Measurements from ENCODE around the gene HLA-G. TPM values are rescaled to one million over a fixed set of nuclear protein-coding genes. Genes with fewer than 3 reads are reported as not detected.

HLA-G gene
- total and polyA plus RNA-seq, 2 donors (not counting 3 experiments of a cell fraction or from before 2014, with no cell fraction given), result 0.24 TPM; not detected in 1

- CTCF ChIA-PET, result interaction anchor here (1.1 to 1.5 kb wide), 2 partner anchors 71 to 156 kb away, joined by 4 to 5 read pairs; no protein-coding TSS in a partner anchor
- BruUV-seq (replicated peaks), result no TSS peak
- POLR2A ChIA-PET, result no interaction called here
- dilution Hi-C loops (cut with MboI; ENCODE audit: extremely low pct_ligation_motif_present, low sequenced_read_pairs) (no loop called here), intact Hi-C loops (cut with micrococcal nuclease) (no loop called here)
- H3K4me1 ChIP-seq (ENCODE audit: control insufficient read depth, extremely low read depth, insufficient read depth, low read length), result no peaks in the 10 kb centered on the region
- no peaks in the 10 kb centered on the region for H3K9me3 ChIP-seq (replicated peaks; ENCODE audit: control insufficient read depth, insufficient read depth, low read length)
- no peak overlapping the region for H2AFZ ChIP-seq (ENCODE audit: low read depth, low read length)
- FAIRE-seq (no peak), DNase-seq (ENCODE audit: low read depth, low spot score) (no peak)
- no peak overlapping the region for H3K4me2 ChIP-seq (ENCODE audit: insufficient read depth, low read length)
- no peaks in the 10 kb centered on the region for H3K36me3 ChIP-seq (ENCODE audit: control insufficient read depth in 2 of 2, extremely low read depth in 1 of 2, insufficient read depth in 2 of 2, low read length in 2 of 2)
- no peak overlapping the region for H3K9ac ChIP-seq (replicated peaks; ENCODE audit: extremely low read depth, insufficient read depth, low read length)
- no peaks in the 10 kb centered on the region for H3K9me1 ChIP-seq (replicated peaks; ENCODE audit: control insufficient read depth, extremely low read depth, insufficient read depth, low read length)
- no peaks in the 10 kb centered on the region for H3K79me2 ChIP-seq (ENCODE audit: control insufficient read depth, insufficient read depth, low read length)
- H3K27ac ChIP-seq (ENCODE audit: insufficient read depth, low read depth, low read length), result no peak overlapping the region
- no peak overlapping the region for H3K4me3 ChIP-seq (replicated peaks in 1 of 3; ENCODE audit: insufficient read depth in 1 of 3, low read depth in 1 of 3, low read length in 3 of 3)
- TF ChIP-seq POLR2A (IDR thresholded peaks at IDR 0.05; ENCODE audit: low read depth, low read length) (no peak), FOS (IDR thresholded peaks at IDR 0.05; ENCODE audit: borderline replicate concordance, insufficient read depth, low read length) (no peak)
- peaks cover 6 to 25% of the 10 kb centered on the region in 2 experiments for H3K27me3 ChIP-seq (ENCODE audit: control insufficient read depth in 2 of 2, insufficient read depth in 2 of 2, low read length in 2 of 2)
- no peaks in the 10 kb centered on the region for H4K20me1 ChIP-seq (replicated peaks; ENCODE audit: control insufficient read depth, extremely low read depth, insufficient read depth, low read length)
Measured at GRCh38 chr6:29809249-29809648, 18.4 kb upstream of the HLA-G start.

GRCh38 chr6:29810371-29810770 is 17.3 kb upstream of the HLA-G start:
- DNase-seq (ENCODE audit: low read depth, low spot score), result no peak
- BruUV-seq (replicated peaks), result no TSS peak
- dilution Hi-C loops (cut with MboI; ENCODE audit: extremely low pct_ligation_motif_present, low sequenced_read_pairs), result no loop called here
- H3K9ac ChIP-seq (replicated peaks; ENCODE audit: extremely low read depth, insufficient read depth, low read length), result no peak overlapping the region
- TF ChIP-seq JUN (IDR thresholded peaks at IDR 0.05; ENCODE audit: borderline replicate concordance, insufficient read depth, insufficient read length, low read depth) (no peak), FOS (IDR thresholded peaks at IDR 0.05; ENCODE audit: borderline replicate concordance, insufficient read depth, low read length) (no peak), MYC (IDR thresholded peaks at IDR 0.05; ENCODE audit: low read depth, low read length) (no peak), EZH2 (IDR thresholded peaks at IDR 0.05; ENCODE audit: borderline replicate concordance, low read depth, low read length, severe bottlenecking) (no peak), POLR2AphosphoS5 (IDR thresholded peaks at IDR 0.05; ENCODE audit: insufficient read depth, low read depth, low read length) (no peak), GATA2 (IDR thresholded peaks at IDR 0.05; ENCODE audit: insufficient read depth, insufficient read length, low read depth, low read length) (no peak), POLR2A (IDR thresholded peaks at IDR 0.05; ENCODE audit: low read depth, low read length) (no peak), MAX (IDR thresholded peaks at IDR 0.05; ENCODE audit: insufficient read depth, insufficient read length) (no peak)
- TF ChIP-seq, protein P1, sequence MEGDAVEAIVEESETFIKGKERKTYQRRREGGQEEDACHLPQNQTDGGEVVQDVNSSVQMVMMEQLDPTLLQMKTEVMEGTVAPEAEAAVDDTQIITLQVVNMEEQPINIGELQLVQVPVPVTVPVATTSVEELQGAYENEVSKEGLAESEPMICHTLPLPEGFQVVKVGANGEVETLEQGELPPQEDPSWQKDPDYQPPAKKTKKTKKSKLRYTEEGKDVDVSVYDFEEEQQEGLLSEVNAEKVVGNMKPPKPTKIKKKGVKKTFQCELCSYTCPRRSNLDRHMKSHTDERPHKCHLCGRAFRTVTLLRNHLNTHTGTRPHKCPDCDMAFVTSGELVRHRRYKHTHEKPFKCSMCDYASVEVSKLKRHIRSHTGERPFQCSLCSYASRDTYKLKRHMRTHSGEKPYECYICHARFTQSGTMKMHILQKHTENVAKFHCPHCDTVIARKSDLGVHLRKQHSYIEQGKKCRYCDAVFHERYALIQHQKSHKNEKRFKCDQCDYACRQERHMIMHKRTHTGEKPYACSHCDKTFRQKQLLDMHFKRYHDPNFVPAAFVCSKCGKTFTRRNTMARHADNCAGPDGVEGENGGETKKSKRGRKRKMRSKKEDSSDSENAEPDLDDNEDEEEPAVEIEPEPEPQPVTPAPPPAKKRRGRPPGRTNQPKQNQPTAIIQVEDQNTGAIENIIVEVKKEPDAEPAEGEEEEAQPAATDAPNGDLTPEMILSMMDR (IDR thresholded peaks at IDR 0.05; ENCODE audit: extremely low read depth in 1 of 2, insufficient read depth in 1 of 2, low read depth in 1 of 2, low read length in 2 of 2), result no peak
- no peaks in the 10 kb centered on the region for H3K4me1 ChIP-seq (ENCODE audit: control insufficient read depth, extremely low read depth, insufficient read depth, low read length)
- no peaks in the 10 kb centered on the region for H3K9me1 ChIP-seq (replicated peaks; ENCODE audit: control insufficient read depth, extremely low read depth, insufficient read depth, low read length)
- H3K9me3 ChIP-seq (replicated peaks; ENCODE audit: control insufficient read depth, insufficient read depth, low read length), result no peaks in the 10 kb centered on the region
- intact Hi-C loops (cut with micrococcal nuclease), result no loop called here
- no peak overlapping the region for H3K4me2 ChIP-seq (ENCODE audit: insufficient read depth, low read length)
- no peak for FAIRE-seq
- H3K36me3 ChIP-seq (ENCODE audit: control insufficient read depth in 2 of 2, extremely low read depth in 1 of 2, insufficient read depth in 2 of 2, low read length in 2 of 2), result no peaks in the 10 kb centered on the region
- CTCF ChIA-PET, result interaction anchor here (1.2 kb wide), 1 partner anchor 73 kb away, joined by 3 read pairs; no protein-coding TSS in a partner anchor
- H3K27me3 ChIP-seq (ENCODE audit: control insufficient read depth in 2 of 2, insufficient read depth in 2 of 2, low read length in 2 of 2), result peaks cover 7 to 25% of the 10 kb centered on the region in 2 experiments
- H3K4me3 ChIP-seq (replicated peaks in 1 of 3; ENCODE audit: insufficient read depth in 1 of 3, low read depth in 1 of 3, low read length in 3 of 3), result no peak overlapping the region
- no peak overlapping the region for H2AFZ ChIP-seq (ENCODE audit: low read depth, low read length)
- H4K20me1 ChIP-seq (replicated peaks; ENCODE audit: control insufficient read depth, extremely low read depth, insufficient read depth, low read length), result no peaks in the 10 kb centered on the region
- POLR2A ChIA-PET, result no interaction called here
- H3K79me2 ChIP-seq (ENCODE audit: control insufficient read depth, insufficient read depth, low read length), result no peaks in the 10 kb centered on the region
- H3K27ac ChIP-seq (ENCODE audit: insufficient read depth, low read depth, low read length), result no peak overlapping the region

Data from endothelial cell of umbilical vein (primary cell).